ENCODE results near the gene TSKU.

- TF ChIP-seq CTCF (conservative IDR thresholded peaks at IDR 0.05) (no peak), ZFX (IDR thresholded peaks at IDR 0.05) (no peak)
Measured at GRCh38 chr11:76745044-76745376, 38.1 kb upstream of the TSKU start.
